ENCODE data around the gene NLGN4X.

The NLGN4X gene

GRCh38 chrX:5898463-5898862, 330.2 kb downstream of the NLGN4X start:
- TF ChIP-seq REST (IDR thresholded peaks at IDR 0.05; ENCODE audit: insufficient replicate concordance, low read depth) (no peak), GABPA (IDR thresholded peaks at IDR 0.05; ENCODE audit: low read depth) (no peak), POLR2AphosphoS5 (IDR thresholded peaks at IDR 0.05; ENCODE audit: low read depth) (no peak), SPI1 (IDR thresholded peaks at IDR 0.05; ENCODE audit: borderline replicate concordance, low read depth) (no peak), CTCF (IDR thresholded peaks at IDR 0.05; ENCODE audit: insufficient read depth, low read length) (no peak)
- DNase-seq (ENCODE audit: low read depth in 1 of 2, low spot score in 1 of 2), result no peak
- no peaks in the 10 kb centered on the region for H3K27me3 ChIP-seq (ENCODE audit: insufficient read depth, poor library complexity, severe bottlenecking)

GRCh38 chrX:5891378-5891777, 337.3 kb downstream of the NLGN4X start:
- Histone ChIP-seq H3K27ac (replicated peaks) (no peak overlapping the region), H3K27me3 (ENCODE audit: insufficient read depth, poor library complexity, severe bottlenecking) (no peaks in the 10 kb centered on the region), H3K4me3 (replicated peaks; ENCODE audit: insufficient read depth, low read length) (no peak overlapping the region)
- DNase-seq (ENCODE audit: low read depth in 1 of 2, low spot score in 1 of 2), result no peak
- TF ChIP-seq SPI1 (IDR thresholded peaks at IDR 0.05; ENCODE audit: borderline replicate concordance, low read depth) (no peak), REST (IDR thresholded peaks at IDR 0.05; ENCODE audit: insufficient replicate concordance, low read depth) (no peak), GABPA (IDR thresholded peaks at IDR 0.05; ENCODE audit: low read depth) (no peak), CTCF (IDR thresholded peaks at IDR 0.05; ENCODE audit: insufficient read depth, low read length) (no peak), POLR2AphosphoS5 (IDR thresholded peaks at IDR 0.05; ENCODE audit: low read depth) (no peak)

More at GRCh38 chrX:5898463-5898862, 330.2 kb downstream of the NLGN4X start:
- Histone ChIP-seq H3K27ac (replicated peaks) (no peak overlapping the region), H3K4me3 (replicated peaks; ENCODE audit: insufficient read depth, low read length) (no peak overlapping the region)

- no peak overlapping the region for H3K27ac ChIP-seq (replicated peaks)
- no peak overlapping the region for H3K4me3 ChIP-seq (replicated peaks; ENCODE audit: insufficient read depth, low read length)
- no peaks in the 10 kb centered on the region for H3K27me3 ChIP-seq (ENCODE audit: insufficient read depth, poor library complexity, severe bottlenecking)
- DNase-seq (ENCODE audit: low read depth in 1 of 2, low spot score in 1 of 2), result peak in 1 of 2 experiments; percentile 35
- TF ChIP-seq POLR2AphosphoS5 (IDR thresholded peaks at IDR 0.05; ENCODE audit: low read depth), result no peak
- TF ChIP-seq CTCF (IDR thresholded peaks at IDR 0.05; ENCODE audit: insufficient read depth, low read length), result peak; percentile 14
- TF ChIP-seq REST (IDR thresholded peaks at IDR 0.05; ENCODE audit: insufficient replicate concordance, low read depth), result no peak
- no peak for TF ChIP-seq GABPA (IDR thresholded peaks at IDR 0.05; ENCODE audit: low read depth)
- peak; percentile 4; the same call in 1 of the 2 replicates for TF ChIP-seq SPI1 (IDR thresholded peaks at IDR 0.05; ENCODE audit: borderline replicate concordance, low read depth)
These were observed 351.6 kb downstream of the NLGN4X start for GRCh38 chrX:5876984-5877596.
